Kidney (tissue), 14 donors: ENCODE data around the gene DRC3. TPM values are rescaled to one million over a fixed set of nuclear protein-coding genes. Genes with fewer than 3 reads are reported as not detected.

ENCODE experiments used
- DNase-seq, 5 donors: peaks; one replicate each; pipeline ENCODE4 v3.0.0-alpha.2; 2013 to 2020
- FAIRE-seq: peaks from 2 replicates; lab custom pipeline; 2012; peaks lifted over from hg19 to GRCh38; lab: Jason Lieb, UNC
- H3K27ac ChIP-seq, 2 donors: one replicate each; pipeline ENCODE4 v1.7.0; 2013; ENCODE audit warnings: low read depth in 2 of 2, low read length in 2 of 2, inconsistent platforms in 1 of 2
- H3K27me3 ChIP-seq: one replicate; pipeline ENCODE4 v1.7.1; 2013; ENCODE audit warnings: low read length, inconsistent platforms; ENCODE audit not compliant: control insufficient read depth, insufficient read depth
- H3K36me3 ChIP-seq, 3 donors: one replicate each; pipeline versions ENCODE4 v1.7.0 to v1.7.1; 2013; ENCODE audit warnings: low read length in 3 of 3, control low read depth in 1 of 3, inconsistent platforms in 1 of 3; ENCODE audit not compliant: insufficient read depth in 3 of 3, control insufficient read depth in 2 of 3
- H3K4me1 ChIP-seq, 3 donors: one replicate each; pipeline versions ENCODE4 v1.7.0 to v1.7.1; 2013; ENCODE audit warnings: low read length in 3 of 3, inconsistent platforms in 1 of 3, low read depth in 1 of 3; ENCODE audit not compliant: control insufficient read depth in 2 of 3, insufficient read depth in 2 of 3
- H3K4me3 ChIP-seq, 3 donors: one replicate each; pipeline versions ENCODE4 v1.7.0 to v1.8.1; 2013; ENCODE audit warnings: low read length in 3 of 3, control low read depth in 1 of 3, inconsistent platforms in 1 of 3
- H3K9ac ChIP-seq, 3 donors: one replicate each; pipeline versions ENCODE4 v1.7.0 to v1.7.1; 2013; ENCODE audit warnings: low read length in 3 of 3, control low read depth in 1 of 3, inconsistent platforms in 1 of 3
- H3K9me3 ChIP-seq, 3 donors: one replicate each; pipeline versions ENCODE4 v1.7.0 to v1.7.1; 2013; ENCODE audit warnings: low read length in 3 of 3, control low read depth in 1 of 3, inconsistent platforms in 1 of 3; ENCODE audit not compliant: control insufficient read depth in 2 of 3, insufficient read depth in 1 of 3
- CTCF ChIP-seq: IDR thresholded peaks from 3 replicates; pipeline ENCODE4 v1.5.1; 2012; ENCODE audit warnings: mild to moderate bottlenecking, moderate library complexity, borderline replicate concordance; ENCODE audit not compliant: insufficient read depth; ENCODE audit errors: extremely low read depth
- intact Hi-C: fragments of 100-400 bp; cut with DNase I; formaldehyde crosslinking; loops from one replicate; pipeline ENCODE4 v1.11.1; 2022
- polyA plus RNA-seq: library from polyadenylated mRNA; stranded (reverse); fragments of 350-450 nt; fragmentation: Illumina TruSeq; extraction: RNeasy Lipid Tissue Mini Kit (QIAGEN cat#74804); gene quantifications from one replicate; pipeline ENCODE4 v1.2.3, GENCODE V29; 2014; ENCODE audit warnings: low read depth, low replicate concordance; ENCODE audit not compliant: insufficient read depth
- total RNA-seq: library from RNA; stranded (reverse); fragmentation: NEBNext Ultra II Directional; extraction: Animal tissue kit (Norgen Biotek cat#: 25700); gene quantifications from one replicate; pipeline ENCODE4 v1.2.1, GENCODE V29; 2021
- donor health status: control.
- donor health status: control.
- donor health status: control.
- donor health status: control.
- donor health status: control.
- donor health status: DM: yes; HTN: yes; CAD: no.
- donor health status: Normal renal cell carcinoma (clear cell type).

Gene DRC3
- total and polyA plus RNA-seq, 2 donors from 2014 or later = 8.6 to 17.3 TPM

DNA sequence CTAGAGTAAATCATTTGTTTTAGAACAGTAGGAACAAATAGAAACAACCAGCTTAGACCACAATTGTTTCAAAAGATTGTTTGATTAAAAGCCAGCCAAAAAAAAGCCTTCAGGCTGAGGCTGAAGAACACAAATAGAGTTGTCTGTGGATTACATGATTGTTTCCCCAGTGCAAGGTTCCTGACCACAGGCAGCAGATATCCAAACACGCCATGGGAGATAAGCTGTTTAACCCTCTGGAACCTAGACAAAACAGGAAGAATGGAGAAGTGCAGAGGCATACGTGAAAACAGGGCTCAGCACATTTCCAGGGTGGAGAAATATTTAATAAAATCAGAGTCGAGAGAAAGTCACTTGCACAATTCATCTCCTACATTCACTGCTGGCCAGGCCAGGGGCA lies 45.3 kb downstream of the DRC3 start:
- Histone ChIP-seq H3K9ac (no peak overlapping the region), H3K27ac (no peak overlapping the region), H3K27me3 (no peaks in the 10 kb centered on the region), H3K9me3 (no peaks in the 10 kb centered on the region), H3K4me3 (no peak overlapping the region), H3K4me1 (no peaks in the 10 kb centered on the region), H3K36me3 (peaks cover 2 to 18% (median 15%) of the 10 kb centered on the region in 3 donors)
- no peak for FAIRE-seq
- intact Hi-C loops = no loop called here
- TF ChIP-seq CTCF = no peak
- no peak for DNase-seq

GRCh38 chr17:18018411-18018921 lies 45.8 kb downstream of the DRC3 start:
- DNase-seq (no peak), FAIRE-seq (no peak)
- no peak for TF ChIP-seq CTCF
- Histone ChIP-seq H3K27me3 (no peaks in the 10 kb centered on the region), H3K27ac (no peak overlapping the region), H3K9me3 (no peaks in the 10 kb centered on the region), H3K4me1 (no peaks in the 10 kb centered on the region), H3K4me3 (no peak overlapping the region), H3K9ac (no peak overlapping the region), H3K36me3 (peaks cover 2 to 18% (median 15%) of the 10 kb centered on the region in 3 donors)
- intact Hi-C loops = no loop called here

GRCh38 chr17:18019838-18020154 lies 47.1 kb downstream of the DRC3 start:
- Histone ChIP-seq H3K9me3 (no peaks in the 10 kb centered on the region), H3K4me3 (no peak overlapping the region), H3K27ac (no peak overlapping the region), H3K27me3 (no peaks in the 10 kb centered on the region), H3K36me3 (peaks cover 2 to 23% (median 17%) of the 10 kb centered on the region in 3 donors), H3K4me1 (no peaks in the 10 kb centered on the region), H3K9ac (no peak overlapping the region)
- DNase-seq = no peak
- TF ChIP-seq CTCF = no peak
- intact Hi-C loops = no loop called here
- no peak for FAIRE-seq

DNA sequence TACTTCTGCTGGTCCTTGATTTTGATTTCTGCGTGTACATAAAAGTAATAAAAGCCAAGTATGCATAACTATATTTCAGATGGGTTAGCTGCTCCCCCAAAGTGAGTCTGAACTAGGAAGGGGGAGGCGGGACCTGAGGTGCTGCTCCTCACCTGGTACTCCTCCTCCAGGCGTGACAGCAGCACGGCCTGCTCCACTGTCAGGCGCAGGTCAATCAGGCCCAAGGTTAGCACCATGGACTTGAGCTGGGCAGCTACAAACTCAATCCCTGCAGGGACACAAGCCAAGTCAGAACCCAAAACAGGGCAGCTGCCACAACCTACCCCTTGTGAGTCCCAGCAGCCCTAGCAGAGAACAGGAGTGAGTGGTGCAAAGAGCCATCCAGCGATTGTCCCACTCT lies 48.3 kb downstream of the DRC3 start:
- no peak for FAIRE-seq

More for the DNA sequence above, 48.3 kb downstream of the DRC3 start:
- Histone ChIP-seq H3K27me3 (no peaks in the 10 kb centered on the region), H3K9ac (no peak overlapping the region), H3K4me3 (no peak overlapping the region), H3K36me3 (peaks cover 0 to 18% (median 10%) of the 10 kb centered on the region in 3 donors), H3K4me1 (no peaks in the 10 kb centered on the region), H3K27ac (no peak overlapping the region), H3K9me3 (no peaks in the 10 kb centered on the region)
- DNase-seq = no peak
- no peak for TF ChIP-seq CTCF
- intact Hi-C loops = no loop called here
